Ishikawa (cell line): Measurements from ENCODE around the gene ARSB.

Experiments
- CEBPB ChIP-seq: IDR thresholded peaks from 2 replicates; pipeline ENCODE4 v1.6.1; 2012
- CREB1 ChIP-seq: IDR thresholded peaks from 2 replicates; pipeline ENCODE4 v1.6.1; 2012; ENCODE audit warnings: low read depth
- EGR1 ChIP-seq: IDR thresholded peaks from 2 replicates; pipeline ENCODE4 v1.6.1; 2012
- EP300 ChIP-seq: IDR thresholded peaks from 2 replicates; pipeline ENCODE4 v1.6.1; 2012; ENCODE audit warnings: borderline replicate concordance
- FOXM1 ChIP-seq: IDR thresholded peaks from 2 replicates; pipeline ENCODE4 v1.6.1; 2012; ENCODE audit warnings: low read depth, borderline replicate concordance
- NFIC ChIP-seq: IDR thresholded peaks from 2 replicates; pipeline ENCODE4 v1.6.1; 2012
- RAD21 ChIP-seq: IDR thresholded peaks from 2 replicates; pipeline ENCODE4 v1.6.1; 2012; ENCODE audit warnings: low read depth
- TAF1 ChIP-seq: IDR thresholded peaks from 2 replicates; pipeline ENCODE4 v1.6.1; 2012; ENCODE audit warnings: low read depth, mild to moderate bottlenecking
- TCF12 ChIP-seq: IDR thresholded peaks from 2 replicates; pipeline ENCODE4 v1.6.1; 2012; ENCODE audit warnings: low read depth
- TEAD4 ChIP-seq: IDR thresholded peaks from 2 replicates; pipeline ENCODE4 v1.6.1; 2012
- YY1 ChIP-seq: IDR thresholded peaks from 2 replicates; pipeline ENCODE4 v1.6.1; 2012; ENCODE audit warnings: low read depth
- ZBTB7A ChIP-seq: IDR thresholded peaks from 2 replicates; pipeline ENCODE4 v1.6.1; 2012; ENCODE audit warnings: low read depth
- TF ChIP-seq, protein P1 (sequence below): IDR thresholded peaks from 2 replicates; pipeline ENCODE4 v1.6.1; 2012; ENCODE audit warnings: low read depth, mild to moderate bottlenecking
- TF ChIP-seq, protein P2 (sequence below): IDR thresholded peaks from 2 replicates; pipeline ENCODE4 v1.6.1; 2012
- TF ChIP-seq, protein P3 (sequence below): IDR thresholded peaks from 2 replicates; pipeline ENCODE4 v1.6.1; 2012

The ARSB gene

GRCh38 chr5:78776637-78777036 is 208.5 kb downstream of the ARSB start:
- TF ChIP-seq CREB1 (no peak), TAF1 (no peak), EGR1 (no peak), CEBPB (no peak), TCF12 (no peak), FOXM1 (no peak)

DNA sequence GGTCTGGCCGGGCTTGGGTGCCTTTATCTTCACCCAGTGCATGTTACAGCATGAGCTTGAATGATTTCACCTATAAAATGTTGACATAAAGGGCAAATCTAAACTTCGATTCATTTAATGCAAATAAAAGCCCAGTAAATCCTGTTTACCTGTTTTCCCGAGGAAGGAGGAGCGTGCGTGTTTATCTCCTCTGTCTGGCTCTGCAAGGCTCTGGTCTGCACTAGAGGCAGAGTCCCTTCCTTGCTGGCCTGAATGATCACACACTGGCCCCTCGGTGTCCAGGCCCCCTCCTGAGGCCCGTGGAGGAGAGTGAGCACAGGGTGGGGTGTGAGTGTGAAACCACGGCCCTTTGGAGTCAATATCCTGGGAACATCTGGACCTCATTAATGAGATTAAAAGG is 211.5 kb downstream of the ARSB start:
- no peak for TF ChIP-seq RAD21
- no peak for TF ChIP-seq EP300
- TF ChIP-seq TCF12 = no peak
- TF ChIP-seq, protein P1, sequence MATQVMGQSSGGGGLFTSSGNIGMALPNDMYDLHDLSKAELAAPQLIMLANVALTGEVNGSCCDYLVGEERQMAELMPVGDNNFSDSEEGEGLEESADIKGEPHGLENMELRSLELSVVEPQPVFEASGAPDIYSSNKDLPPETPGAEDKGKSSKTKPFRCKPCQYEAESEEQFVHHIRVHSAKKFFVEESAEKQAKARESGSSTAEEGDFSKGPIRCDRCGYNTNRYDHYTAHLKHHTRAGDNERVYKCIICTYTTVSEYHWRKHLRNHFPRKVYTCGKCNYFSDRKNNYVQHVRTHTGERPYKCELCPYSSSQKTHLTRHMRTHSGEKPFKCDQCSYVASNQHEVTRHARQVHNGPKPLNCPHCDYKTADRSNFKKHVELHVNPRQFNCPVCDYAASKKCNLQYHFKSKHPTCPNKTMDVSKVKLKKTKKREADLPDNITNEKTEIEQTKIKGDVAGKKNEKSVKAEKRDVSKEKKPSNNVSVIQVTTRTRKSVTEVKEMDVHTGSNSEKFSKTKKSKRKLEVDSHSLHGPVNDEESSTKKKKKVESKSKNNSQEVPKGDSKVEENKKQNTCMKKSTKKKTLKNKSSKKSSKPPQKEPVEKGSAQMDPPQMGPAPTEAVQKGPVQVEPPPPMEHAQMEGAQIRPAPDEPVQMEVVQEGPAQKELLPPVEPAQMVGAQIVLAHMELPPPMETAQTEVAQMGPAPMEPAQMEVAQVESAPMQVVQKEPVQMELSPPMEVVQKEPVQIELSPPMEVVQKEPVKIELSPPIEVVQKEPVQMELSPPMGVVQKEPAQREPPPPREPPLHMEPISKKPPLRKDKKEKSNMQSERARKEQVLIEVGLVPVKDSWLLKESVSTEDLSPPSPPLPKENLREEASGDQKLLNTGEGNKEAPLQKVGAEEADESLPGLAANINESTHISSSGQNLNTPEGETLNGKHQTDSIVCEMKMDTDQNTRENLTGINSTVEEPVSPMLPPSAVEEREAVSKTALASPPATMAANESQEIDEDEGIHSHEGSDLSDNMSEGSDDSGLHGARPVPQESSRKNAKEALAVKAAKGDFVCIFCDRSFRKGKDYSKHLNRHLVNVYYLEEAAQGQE = no peak
- TF ChIP-seq YY1 = no peak
- no peak for TF ChIP-seq TAF1
- TF ChIP-seq FOXM1 = no peak
- TF ChIP-seq EGR1 = no peak
- no peak for TF ChIP-seq NFIC
- TF ChIP-seq, protein P2, sequence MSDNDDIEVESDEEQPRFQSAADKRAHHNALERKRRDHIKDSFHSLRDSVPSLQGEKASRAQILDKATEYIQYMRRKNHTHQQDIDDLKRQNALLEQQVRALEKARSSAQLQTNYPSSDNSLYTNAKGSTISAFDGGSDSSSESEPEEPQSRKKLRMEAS = no peak
- no peak for TF ChIP-seq CEBPB
- TF ChIP-seq CREB1 = no peak
- TF ChIP-seq, protein P3, sequence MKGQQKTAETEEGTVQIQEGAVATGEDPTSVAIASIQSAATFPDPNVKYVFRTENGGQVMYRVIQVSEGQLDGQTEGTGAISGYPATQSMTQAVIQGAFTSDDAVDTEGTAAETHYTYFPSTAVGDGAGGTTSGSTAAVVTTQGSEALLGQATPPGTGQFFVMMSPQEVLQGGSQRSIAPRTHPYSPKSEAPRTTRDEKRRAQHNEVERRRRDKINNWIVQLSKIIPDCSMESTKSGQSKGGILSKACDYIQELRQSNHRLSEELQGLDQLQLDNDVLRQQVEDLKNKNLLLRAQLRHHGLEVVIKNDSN = no peak
- no peak for TF ChIP-seq ZBTB7A
- no peak for TF ChIP-seq TEAD4

GRCh38 chr5:78771260-78772205 is 213.6 kb downstream of the ARSB start:
- TF ChIP-seq NFIC = no peak
- TF ChIP-seq, protein P1 = no peak
- no peak for TF ChIP-seq TEAD4
- no peak for TF ChIP-seq YY1
- TF ChIP-seq, protein P2 = no peak
- no peak for TF ChIP-seq ZBTB7A
- TF ChIP-seq FOXM1 = no peak
- TF ChIP-seq, protein P3 = no peak
- no peak for TF ChIP-seq CREB1

DNA sequence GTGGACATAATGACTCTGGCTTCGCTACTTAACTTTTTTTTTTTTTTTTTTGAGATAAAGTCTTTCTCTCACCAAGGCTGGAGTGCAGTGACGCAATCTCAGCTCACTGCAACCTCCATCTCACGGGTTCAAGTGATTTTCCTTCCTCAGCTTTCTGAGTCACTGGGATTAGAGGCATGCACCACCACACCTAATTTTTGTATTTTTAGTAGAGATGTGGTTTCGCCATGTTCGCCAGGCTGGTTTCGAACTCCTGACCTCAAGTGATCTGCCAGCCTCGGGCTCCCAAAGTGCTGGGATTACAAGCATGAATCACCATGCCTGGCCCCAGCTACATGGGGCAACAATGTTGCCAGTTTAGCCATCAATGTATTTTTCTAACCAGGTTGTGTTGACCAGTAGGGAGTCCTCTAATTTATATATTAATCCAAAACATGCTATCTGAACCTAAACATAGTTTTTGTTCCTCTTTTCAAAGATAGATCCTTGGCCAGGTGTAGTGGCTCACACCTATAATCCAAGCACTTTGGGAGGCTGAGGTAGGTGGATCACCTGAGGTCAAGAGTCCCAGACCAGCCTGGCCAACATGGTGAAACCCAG is 216.2 kb downstream of the ARSB start:
- TF ChIP-seq TCF12 = no peak
- no peak for TF ChIP-seq FOXM1
- no peak for TF ChIP-seq RAD21
- TF ChIP-seq, protein P2 = no peak
- TF ChIP-seq CEBPB = no peak
- TF ChIP-seq ZBTB7A = no peak
- no peak for TF ChIP-seq TAF1
- TF ChIP-seq, protein P1 = no peak
- TF ChIP-seq, protein P3 = no peak
- TF ChIP-seq NFIC = no peak
- TF ChIP-seq EP300 = no peak
- no peak for TF ChIP-seq CREB1
- no peak for TF ChIP-seq EGR1
- no peak for TF ChIP-seq YY1
- no peak for TF ChIP-seq TEAD4
